ENCODE data around the gene PRF1.
"Not testable (repeated sequence)": the region's sequence is repeated elsewhere in the genome, so short reads cannot be mapped to it uniquely, and the experiment has no call there.

The PRF1 gene

GRCh38 chr10:70582793-70583668 lies 19.5 kb downstream of the PRF1 start:
- TF ChIP-seq CTCF (IDR thresholded peaks at IDR 0.05; ENCODE audit: insufficient read depth, low read length, poor library complexity, severe bottlenecking): no peak
- Histone ChIP-seq H3K4me3 (replicated peaks; ENCODE audit: low read depth, low read length) (no peak overlapping the region), H3K27me3 (replicated peaks; ENCODE audit: control insufficient read depth, insufficient read depth, low read length) (no peaks in the 10 kb centered on the region), H3K36me3 (ENCODE audit: control insufficient read depth, insufficient read depth, low read length) (no peaks in the 10 kb centered on the region)
- no peak for DNase-seq (ENCODE audit: extremely low read depth, insufficient read length)

- H3K4me3 ChIP-seq (replicated peaks; ENCODE audit: low read depth, low read length); H3K36me3 ChIP-seq (ENCODE audit: control insufficient read depth, insufficient read depth, low read length); H3K27me3 ChIP-seq (replicated peaks; ENCODE audit: control insufficient read depth, insufficient read depth, low read length); DNase-seq (ENCODE audit: extremely low read depth, insufficient read length): not testable (repeated sequence)
Observed at GRCh38 chr10:70581176-70581575, 21.4 kb downstream of the PRF1 start.

GRCh38 chr10:70579234-70580002 lies 23.1 kb downstream of the PRF1 start:
- H3K36me3 ChIP-seq (ENCODE audit: control insufficient read depth, insufficient read depth, low read length): no peaks in the 10 kb centered on the region
- no peak for TF ChIP-seq CTCF (IDR thresholded peaks at IDR 0.05; ENCODE audit: insufficient read depth, low read length, poor library complexity, severe bottlenecking)
- DNase-seq (ENCODE audit: extremely low read depth, insufficient read length): peak; percentile 40
- H3K27me3 ChIP-seq (replicated peaks; ENCODE audit: control insufficient read depth, insufficient read depth, low read length): no peaks in the 10 kb centered on the region
- H3K4me3 ChIP-seq (replicated peaks; ENCODE audit: low read depth, low read length): no peak overlapping the region

GRCh38 chr10:70578371-70578947 lies 24.1 kb downstream of the PRF1 start:
- no peak for TF ChIP-seq CTCF (IDR thresholded peaks at IDR 0.05; ENCODE audit: insufficient read depth, low read length, poor library complexity, severe bottlenecking)

GRCh38 chr10:70576803-70577517 lies 25.6 kb downstream of the PRF1 start:
- Histone ChIP-seq H3K27me3 (replicated peaks; ENCODE audit: control insufficient read depth, insufficient read depth, low read length) (no peaks in the 10 kb centered on the region), H3K4me3 (replicated peaks; ENCODE audit: low read depth, low read length) (no peak overlapping the region; the same call in 1 of the 2 replicates), H3K36me3 (ENCODE audit: control insufficient read depth, insufficient read depth, low read length) (no peaks in the 10 kb centered on the region)
- DNase-seq (ENCODE audit: extremely low read depth, insufficient read length): no peak
- no peak for TF ChIP-seq CTCF (IDR thresholded peaks at IDR 0.05; ENCODE audit: insufficient read depth, low read length, poor library complexity, severe bottlenecking)

More at GRCh38 chr10:70578371-70578947, 24.1 kb downstream of the PRF1 start:
- Histone ChIP-seq H3K36me3 (ENCODE audit: control insufficient read depth, insufficient read depth, low read length) (no peaks in the 10 kb centered on the region), H3K27me3 (replicated peaks; ENCODE audit: control insufficient read depth, insufficient read depth, low read length) (no peaks in the 10 kb centered on the region), H3K4me3 (replicated peaks; ENCODE audit: low read depth, low read length) (peak overlapping the region; percentile 17; the same call in 1 of the 2 replicates)
- DNase-seq (ENCODE audit: extremely low read depth, insufficient read length): peak; percentile 72

Data from GM06990 (cell line).